GM19193 (cell line): ENCODE measurements around the gene GREB1L.

Experiments used
- POLR2A ChIP-seq: IDR thresholded peaks from 4 replicates; pipeline ENCODE4 v1.6.1; 2011; ENCODE audit not compliant: insufficient read depth, insufficient read length; ENCODE audit errors: extremely low read depth

The GREB1L gene

DNA sequence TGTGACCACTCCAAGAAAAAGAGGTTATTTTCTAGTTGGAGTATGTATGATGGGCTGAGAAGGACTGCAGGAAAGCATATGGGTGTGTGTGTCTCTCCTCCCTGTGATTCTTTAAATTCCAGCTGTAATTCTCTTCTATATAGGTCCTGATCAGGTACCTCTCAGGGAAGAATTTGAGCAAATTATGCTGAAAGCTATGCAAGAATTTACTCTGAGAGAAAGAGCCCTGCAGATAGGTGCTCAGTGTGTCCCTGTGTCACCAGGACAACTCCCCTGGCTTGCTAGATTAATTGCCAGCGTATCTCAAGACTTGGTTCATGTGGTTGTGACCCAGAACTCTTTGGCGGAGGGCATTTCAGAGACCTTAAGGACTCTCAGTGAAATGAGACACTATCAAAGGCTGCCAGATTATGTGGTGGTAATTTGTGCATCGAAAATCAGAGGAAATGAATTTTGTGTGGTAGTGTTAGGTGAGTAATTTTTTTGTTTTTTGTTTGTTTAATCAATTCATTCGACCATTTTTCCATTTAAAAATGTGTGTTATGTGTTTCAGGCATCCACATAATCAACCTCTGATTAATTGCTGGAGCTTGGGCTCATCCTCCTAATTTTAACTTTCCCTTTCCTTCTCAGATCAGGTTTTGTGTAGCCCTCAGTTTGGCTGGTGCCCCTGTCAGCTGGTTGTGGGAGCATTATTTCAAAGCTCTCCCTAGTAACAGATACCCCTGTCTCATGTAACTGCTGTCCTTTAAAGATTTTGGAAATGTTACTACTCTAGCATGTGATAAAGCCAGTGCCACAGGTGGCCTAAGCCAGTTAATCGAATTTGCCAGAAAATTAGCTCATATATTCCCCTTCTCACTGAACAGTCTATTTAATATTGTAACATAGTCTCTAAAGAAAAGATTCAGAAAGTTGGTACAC lies 207.6 kb downstream of the GREB1L start:
- TF ChIP-seq POLR2A, result no peak

DNA sequence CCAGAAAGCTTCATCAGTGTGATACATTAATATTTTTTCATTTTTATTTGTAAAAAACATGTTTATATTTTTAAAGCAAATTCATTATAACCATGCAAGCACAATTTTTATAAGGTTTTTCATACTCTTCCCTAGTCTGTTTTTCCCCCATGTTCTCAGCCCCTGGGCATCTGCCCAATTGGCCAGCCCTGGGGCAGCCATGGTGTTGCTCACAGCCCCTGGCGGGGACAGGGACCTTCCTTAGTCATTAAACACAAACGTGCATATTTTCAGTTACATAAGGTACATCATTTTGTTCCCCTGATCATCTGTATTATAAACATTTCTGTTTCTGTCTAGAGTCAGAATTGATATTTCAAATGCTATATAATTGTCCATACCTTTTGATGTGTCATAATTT lies 208.5 kb downstream of the GREB1L start:
- no peak for TF ChIP-seq POLR2A

DNA sequence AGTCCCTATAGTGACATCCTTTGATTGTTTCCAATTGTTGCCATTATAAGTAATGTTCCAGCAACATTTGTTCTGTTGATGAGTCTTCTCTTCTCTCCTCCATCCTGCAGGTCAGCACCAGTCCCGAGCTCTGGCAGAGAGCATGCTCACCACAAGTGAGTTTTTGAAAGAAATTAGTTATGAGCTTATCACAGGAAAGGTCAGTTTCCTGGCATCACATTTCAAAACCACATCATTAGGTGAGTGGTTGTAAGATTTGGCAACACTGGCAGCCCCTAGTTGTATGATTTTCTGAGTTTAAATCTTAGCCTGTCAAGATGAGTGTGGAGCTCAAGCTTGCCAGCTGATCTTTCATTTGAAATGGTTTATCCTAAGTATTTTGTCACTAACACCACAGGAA lies 208.9 kb downstream of the GREB1L start:
- no peak for TF ChIP-seq POLR2A

DNA sequence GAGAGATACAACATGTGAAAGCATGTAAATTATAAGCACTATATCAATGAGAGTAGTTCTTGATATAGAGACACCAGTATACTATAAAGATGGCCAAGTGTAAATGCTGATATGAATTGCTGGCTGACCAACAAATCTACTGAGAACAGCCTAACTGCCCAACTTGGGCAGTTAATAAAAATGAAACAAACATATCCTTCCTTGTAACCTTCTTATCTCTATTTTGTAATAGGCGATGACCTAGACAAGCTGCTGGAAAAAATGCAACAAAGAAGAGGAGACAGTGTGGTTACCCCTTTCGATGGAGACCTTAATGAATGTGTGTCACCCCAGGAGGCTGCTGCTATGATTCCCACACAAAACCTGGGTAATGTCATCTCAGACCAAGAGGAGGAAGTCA lies 209.8 kb downstream of the GREB1L start:
- TF ChIP-seq POLR2A, result no peak

DNA sequence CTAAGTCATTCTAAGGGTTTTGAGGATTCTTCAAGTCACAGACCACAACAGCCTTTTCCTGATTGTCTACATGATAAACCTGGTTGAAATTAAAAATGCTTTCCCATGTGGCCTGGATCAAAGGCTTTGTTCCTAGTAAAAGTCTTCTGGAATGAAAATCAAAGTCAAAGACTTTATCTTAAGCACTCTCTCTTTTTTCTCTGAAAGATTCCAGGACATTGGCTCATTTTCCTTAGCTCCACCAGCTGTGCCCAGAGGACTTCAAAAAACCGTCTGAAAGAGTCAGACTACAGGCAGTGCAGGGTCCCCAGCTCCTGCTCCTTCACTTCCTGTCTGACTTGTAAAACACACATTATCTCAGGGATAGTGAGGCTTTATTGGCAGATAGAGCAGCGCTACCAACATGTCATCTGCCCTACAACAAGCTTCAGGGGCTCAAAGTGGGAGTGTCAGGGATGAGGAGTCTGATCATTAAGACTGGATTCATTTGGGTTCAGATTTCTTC lies 210.3 kb downstream of the GREB1L start:
- no peak for TF ChIP-seq POLR2A

DNA sequence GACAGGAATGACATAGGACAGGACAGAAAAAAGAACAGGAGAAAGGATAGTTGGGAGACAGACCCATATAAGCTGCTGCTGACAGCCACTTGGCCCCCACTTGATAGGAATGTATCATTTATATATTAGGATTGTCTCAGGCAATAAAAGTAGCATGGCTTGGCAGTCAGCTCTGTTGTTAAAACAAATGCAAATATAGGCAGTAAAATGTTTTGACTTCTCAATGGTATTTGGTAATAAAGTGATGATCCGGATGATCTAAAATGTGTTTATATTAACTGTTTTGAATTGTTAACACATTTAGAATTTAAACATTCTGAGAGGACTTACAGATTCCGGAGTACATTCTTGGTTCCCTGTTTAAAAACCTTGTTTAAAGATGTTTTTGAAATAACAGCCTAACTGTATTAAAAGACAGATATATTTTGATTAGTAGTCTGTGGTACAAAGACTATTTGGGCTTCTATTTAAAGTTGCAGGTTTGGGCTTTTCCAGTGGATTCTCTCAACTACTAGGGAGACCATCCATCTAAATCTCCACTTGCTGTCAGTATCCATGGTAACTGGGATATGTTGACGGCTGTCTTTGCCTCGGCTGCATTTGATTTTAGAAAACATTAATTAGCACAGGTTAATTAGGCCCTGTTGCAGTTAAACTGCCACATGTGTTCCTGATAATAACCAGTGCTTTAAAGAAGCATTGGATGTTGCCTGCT lies 210.9 kb downstream of the GREB1L start:
- TF ChIP-seq POLR2A, result no peak

DNA sequence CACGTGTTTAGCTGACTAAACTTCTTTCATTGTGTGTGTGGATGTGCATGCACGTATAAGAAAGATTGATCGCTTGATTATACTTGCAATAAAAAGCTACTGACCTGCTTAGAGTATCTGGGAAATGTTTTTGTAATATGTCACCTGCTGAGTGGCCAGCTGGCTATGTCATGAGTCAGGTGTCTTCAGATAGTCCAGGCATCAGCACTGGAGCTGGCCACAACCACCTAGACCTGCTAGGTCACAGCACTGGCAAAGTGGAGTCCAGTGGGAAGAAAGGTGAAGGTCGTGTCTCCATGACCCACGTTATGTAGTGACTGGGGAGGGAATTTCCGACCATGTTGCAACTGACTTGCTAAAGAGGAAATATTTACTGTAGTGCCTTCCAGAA lies 211.5 kb downstream of the GREB1L start:
- no peak for TF ChIP-seq POLR2A

DNA sequence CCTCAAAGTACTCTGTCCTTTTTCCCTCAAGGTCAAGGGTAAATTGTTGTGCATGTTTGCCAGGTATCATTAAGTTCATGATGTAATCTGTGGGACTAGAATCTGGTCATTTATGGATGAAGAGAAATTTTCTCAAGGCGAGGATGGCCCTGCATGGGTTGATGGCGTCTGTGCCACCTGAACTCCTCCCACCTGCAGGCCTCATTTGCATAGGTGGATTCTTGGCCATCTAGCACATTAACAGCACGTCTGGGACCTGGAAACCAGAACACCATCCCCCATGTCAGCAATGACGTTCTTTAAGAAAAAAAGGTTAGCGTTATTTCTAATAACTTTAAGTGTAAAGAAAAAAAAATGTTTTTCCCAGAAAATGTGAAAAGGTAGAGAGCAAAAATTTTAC lies 212.7 kb downstream of the GREB1L start:
- no peak for TF ChIP-seq POLR2A

DNA sequence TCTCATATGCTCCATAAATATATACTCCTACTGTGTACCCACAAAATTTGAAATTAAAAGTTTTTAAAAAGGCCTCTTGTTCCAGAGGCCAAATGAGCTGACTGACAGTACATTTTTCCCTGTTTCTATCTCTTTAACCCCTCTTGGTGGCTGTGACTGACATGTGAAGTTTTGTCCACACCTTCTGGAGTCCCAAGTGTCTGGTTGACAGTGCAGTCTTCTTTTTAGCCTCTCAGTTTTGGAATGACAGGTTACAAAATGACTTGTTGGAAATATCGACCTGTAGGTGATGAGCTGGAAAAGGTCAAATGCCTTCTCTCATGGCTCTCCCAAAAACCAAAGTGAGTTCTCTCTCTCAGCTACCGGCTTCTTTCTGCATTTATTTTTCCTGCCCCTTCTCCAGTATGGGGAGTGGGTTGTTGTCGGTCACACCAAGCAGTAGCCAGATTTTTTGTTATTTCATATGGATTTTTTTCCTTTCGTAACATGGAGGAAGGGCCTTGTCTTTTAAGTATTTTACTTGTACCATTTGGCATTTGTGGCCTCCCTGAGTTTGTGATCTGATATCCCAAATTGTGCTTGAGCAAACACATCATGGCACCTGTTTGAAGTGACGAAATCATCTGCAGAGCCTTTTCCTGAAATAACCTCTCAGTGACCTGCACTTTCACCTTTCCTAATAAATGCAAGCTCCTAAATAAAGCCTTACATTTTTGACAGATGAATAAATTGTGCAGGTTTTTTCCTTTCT lies 214.6 kb downstream of the GREB1L start:
- TF ChIP-seq POLR2A, result no peak

DNA sequence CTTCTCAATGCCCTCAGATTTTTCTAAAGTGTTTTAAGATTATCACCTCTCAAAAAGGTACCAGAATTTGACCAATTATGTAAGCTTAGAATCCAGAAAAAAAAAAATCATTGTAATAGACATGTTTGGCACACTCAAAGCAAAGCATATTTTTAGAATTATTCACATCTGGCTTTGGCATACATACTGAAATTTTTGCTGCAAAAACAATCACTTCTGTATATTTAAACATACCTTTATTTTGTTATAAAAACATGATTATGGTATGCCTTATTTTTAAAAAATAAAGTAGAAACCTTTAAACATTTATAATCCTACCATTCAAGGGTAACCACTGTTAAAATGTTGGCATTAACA lies 215.1 kb downstream of the GREB1L start:
- no peak for TF ChIP-seq POLR2A

DNA sequence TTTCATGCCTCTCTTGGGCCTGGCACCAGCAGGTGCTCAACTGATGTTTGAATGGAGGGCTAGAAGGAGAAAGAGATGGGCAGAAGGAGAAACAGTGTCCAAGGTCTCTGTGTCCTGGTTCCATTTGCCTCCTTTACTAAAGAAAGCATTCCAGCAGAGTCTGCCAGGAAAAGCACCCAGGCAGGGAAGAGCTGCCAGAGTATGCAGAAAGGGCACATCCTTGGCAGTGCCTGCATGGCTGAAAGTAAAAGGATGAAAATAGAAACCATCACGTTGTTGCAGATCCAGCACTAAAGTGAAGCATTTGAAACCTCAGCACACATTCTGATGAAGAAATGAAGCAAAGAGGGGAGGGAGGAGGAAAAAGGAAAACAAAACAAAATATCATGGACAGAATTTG lies 216.3 kb downstream of the GREB1L start:
- TF ChIP-seq POLR2A, result no peak

DNA sequence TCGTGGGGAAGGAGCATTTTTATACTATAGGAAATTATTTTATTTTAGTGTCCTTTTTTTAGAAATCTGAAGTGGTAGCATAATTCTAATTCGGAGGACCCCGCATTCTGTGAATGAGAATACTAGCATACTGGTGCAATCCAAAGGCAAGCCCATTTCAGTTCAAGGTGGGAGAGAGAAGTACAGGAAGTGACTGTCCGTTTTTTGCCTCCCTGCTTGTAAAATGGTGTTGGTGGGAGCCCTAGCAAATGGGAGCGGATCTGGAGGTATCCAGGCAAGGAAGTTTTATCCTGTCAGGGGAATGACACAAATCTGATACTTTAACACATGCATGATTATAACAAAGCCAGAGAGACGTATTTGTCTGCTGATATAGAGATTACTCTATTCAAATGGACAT lies 216.8 kb downstream of the GREB1L start:
- TF ChIP-seq POLR2A, result no peak

DNA sequence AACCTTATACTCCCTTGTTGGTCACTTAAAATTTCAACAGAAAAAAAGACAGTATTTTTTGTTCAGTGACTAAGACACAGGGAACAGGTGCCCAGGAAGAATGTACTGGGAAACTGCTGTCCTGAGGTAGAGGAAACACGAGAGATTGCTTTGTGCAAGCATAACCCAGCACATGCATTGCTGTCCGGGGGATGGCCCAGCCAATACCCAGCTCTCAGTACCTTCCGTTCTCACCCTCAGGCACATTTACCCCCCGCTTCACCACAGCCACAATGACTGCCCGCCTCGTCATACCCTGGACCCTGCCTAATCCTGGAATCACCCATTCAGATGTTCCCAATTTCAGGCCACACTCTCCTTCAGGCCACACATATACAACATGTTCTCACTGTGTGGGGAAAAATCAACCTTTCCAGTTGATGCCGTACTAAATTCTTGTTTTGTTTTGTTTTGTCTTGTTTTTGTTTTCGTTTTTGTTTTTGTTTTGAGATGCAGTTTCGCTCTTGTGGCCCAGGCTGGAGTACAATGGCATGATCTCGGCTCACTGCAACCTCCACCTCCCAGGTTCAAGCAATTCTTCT lies 217.8 kb downstream of the GREB1L start:
- no peak for TF ChIP-seq POLR2A

DNA sequence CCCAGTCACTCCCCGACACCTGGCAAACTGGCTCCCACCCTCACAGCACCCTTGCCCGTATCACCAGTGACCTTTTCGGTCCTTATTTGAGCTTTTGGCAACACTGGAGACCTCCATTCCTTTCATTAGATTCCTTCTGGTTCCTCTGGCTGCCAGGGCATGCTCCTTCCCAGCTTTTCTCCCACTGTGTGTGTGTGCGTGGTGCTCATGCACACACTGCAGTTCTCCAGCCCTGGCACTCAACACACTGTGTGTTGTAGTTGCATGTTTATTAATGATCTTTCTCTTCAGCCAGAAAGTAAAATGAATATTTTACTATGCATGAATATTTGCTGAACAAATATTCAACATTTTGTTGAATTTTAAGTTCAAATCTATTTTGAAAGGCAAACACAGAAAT lies 219.4 kb downstream of the GREB1L start:
- no peak for TF ChIP-seq POLR2A

DNA sequence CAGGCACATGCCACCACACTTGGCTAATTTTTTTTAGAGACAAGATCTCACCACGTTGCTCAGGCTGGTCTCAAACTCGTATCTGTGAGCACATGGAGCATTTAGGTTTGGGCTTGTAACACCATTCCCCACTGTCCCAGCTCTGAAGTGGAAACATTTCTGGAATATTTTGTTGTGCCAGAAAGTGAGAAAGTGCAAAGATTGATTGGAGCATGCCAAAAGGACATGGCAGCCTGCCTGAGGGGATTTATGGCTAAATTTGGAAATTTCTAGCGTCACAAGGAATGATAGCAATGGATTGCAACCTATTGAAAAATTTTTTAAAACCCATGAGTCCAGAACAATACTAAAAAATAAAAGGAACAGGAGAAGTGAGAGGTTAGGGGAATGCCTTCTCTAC lies 221.7 kb downstream of the GREB1L start:
- no peak for TF ChIP-seq POLR2A
